Measurements from ENCODE around the gene ZNF526.

The ZNF526 gene

DNA sequence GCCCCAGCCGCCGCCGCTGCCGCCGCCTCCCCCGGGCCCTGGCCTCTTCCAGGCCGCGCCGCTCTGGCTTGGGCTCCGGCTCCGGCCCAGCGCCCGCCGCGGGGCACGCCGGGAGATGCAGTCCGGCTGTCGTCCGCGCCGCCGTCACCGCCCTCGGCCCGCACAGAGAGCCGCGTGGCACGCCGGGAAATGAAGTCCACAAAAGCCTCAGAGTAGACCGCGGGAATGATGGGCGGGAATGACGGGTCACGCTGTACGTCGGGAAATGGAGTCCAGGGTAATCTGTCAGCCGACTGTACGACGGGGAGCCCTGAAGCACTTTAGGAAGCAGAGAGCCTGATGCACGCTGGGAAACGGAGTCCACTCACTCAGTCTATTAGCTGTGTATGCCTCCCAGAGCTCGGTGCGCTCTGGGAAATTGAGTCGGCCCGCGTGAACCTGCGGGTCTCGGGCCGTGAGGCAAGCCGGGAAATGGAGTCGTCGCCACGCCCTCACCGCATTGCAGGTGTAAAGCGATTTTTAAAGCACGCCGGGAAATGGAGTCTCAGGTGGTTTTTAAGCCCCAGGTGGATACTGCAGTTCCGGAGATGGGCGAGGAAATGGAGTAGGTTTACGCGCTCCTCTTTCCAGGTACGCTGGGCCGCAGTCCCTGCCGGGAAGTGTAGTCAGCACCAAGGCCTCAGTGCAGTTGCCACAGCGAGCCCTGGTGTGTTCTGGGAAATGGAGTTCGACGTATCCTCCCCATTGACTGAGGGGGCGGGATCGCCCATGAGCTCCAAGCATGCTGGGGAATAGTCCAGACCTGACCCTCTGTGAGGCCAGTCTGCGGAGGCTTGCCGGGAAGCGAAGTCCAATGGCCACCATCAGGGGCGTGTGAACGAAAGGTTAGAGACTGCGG lies 22.6 kb downstream of the ZNF526 start, which contains the start of gene GSK3A:
Gene GSK3A (minus strand): TSS at position 91 of the 898 bp plus-strand sequence. CDS start 137 bp downstream, outside the sequence.
- peak within 1 kb of the TSS; percentile 93 for H3K4me2 ChIP-seq (ENCODE audit: low read length)
- peak within 1 kb of the TSS; percentile 91 for H3K27ac ChIP-seq (ENCODE audit: low read depth, low read length, poor library complexity, severe bottlenecking)
- TF ChIP-seq EZH2 (IDR thresholded peaks at IDR 0.05; ENCODE audit: borderline replicate concordance, low read length): no peak
- TF ChIP-seq, protein P1, sequence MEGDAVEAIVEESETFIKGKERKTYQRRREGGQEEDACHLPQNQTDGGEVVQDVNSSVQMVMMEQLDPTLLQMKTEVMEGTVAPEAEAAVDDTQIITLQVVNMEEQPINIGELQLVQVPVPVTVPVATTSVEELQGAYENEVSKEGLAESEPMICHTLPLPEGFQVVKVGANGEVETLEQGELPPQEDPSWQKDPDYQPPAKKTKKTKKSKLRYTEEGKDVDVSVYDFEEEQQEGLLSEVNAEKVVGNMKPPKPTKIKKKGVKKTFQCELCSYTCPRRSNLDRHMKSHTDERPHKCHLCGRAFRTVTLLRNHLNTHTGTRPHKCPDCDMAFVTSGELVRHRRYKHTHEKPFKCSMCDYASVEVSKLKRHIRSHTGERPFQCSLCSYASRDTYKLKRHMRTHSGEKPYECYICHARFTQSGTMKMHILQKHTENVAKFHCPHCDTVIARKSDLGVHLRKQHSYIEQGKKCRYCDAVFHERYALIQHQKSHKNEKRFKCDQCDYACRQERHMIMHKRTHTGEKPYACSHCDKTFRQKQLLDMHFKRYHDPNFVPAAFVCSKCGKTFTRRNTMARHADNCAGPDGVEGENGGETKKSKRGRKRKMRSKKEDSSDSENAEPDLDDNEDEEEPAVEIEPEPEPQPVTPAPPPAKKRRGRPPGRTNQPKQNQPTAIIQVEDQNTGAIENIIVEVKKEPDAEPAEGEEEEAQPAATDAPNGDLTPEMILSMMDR (IDR thresholded peaks at IDR 0.05; ENCODE audit: low read length): no peak
- peak within 1 kb of the TSS; percentile 67 for H3K4me3 ChIP-seq (ENCODE audit: low read depth, low read length, poor library complexity, severe bottlenecking)
- no peaks in the 10 kb centered on the region for H3F3A ChIP-seq (ENCODE audit: insufficient read depth, low read length)
- no peaks in the 10 kb centered on the region for H3K9me3 ChIP-seq (ENCODE audit: low read length)
- peak within 1 kb of the TSS; percentile 83 for H3K9ac ChIP-seq (ENCODE audit: low read length)
- no peaks in the 10 kb centered on the region for H3K9me2 ChIP-seq (ENCODE audit: low read depth, low read length)
- H3K27me3 ChIP-seq (ENCODE audit: insufficient read depth, low read length): no peaks in the 10 kb centered on the region
- H4K20me1 ChIP-seq (ENCODE audit: insufficient read depth, low read length): no peaks in the 10 kb centered on the region
- H3K36me3 ChIP-seq (ENCODE audit: insufficient read depth, low read length): peaks cover 16% of the 10 kb centered on the region; the same call in 1 of the 2 replicates
- peaks cover 16% of the 10 kb centered on the region for H3K4me1 ChIP-seq (ENCODE audit: insufficient read depth, low read length, severe bottlenecking)
- H2AFZ ChIP-seq (ENCODE audit: low read length): no peak within 1 kb of the TSS
- H3K79me2 ChIP-seq (ENCODE audit: insufficient read depth, low read length): peaks cover 9% of the 10 kb centered on the region

DNA sequence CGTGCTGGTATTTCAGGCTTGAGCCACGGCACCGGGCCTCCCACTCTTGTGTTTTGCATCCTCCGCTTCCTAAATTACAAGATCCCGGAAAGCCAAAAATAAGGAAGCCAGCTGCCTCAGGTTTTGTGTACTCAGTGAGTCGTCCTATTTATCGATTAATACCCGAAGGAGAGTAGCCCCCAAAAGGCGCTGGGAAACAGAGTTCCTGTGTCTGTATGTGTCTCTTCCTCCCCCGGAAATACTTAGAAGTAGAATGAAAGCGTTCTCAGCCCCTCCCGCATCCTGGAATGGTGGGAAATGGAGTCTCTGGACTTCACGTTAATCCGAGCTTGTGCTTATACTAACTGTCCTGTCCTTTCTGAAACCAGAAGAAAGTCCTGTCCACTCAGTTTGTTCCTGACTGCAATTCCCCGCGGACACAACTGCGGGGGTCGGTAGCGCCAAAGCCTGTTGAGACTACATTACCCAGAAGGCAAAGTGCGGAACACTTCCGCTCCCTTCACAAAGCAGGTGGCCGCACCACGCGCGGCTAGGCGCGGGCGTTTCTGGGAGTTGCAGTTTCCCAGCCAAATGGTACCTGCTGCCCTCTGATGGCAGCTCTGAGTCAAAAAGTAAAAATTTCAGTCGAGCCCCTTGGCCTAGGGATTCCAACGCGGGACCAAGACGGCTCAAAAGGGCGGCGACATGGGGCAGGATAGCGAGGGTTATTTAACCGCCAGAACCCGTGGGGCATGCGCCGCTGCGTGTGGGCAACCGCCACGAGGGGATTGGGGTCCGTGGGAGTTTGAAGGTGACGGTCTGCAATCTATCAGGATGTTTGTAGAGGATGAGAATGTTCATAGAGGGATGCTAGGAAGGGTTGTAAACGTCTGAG lies 24.5 kb downstream of the ZNF526 start:
- Histone ChIP-seq H3K27me3 (ENCODE audit: insufficient read depth, low read length) (no peaks in the 10 kb centered on the region), H3K9me2 (ENCODE audit: low read depth, low read length) (no peaks in the 10 kb centered on the region), H2AFZ (ENCODE audit: low read length) (no peak overlapping the region), H3K27ac (ENCODE audit: low read depth, low read length, poor library complexity, severe bottlenecking) (peak overlapping the region; percentile 91), H3F3A (ENCODE audit: insufficient read depth, low read length) (no peaks in the 10 kb centered on the region), H3K36me3 (ENCODE audit: insufficient read depth, low read length) (peaks cover 18% of the 10 kb centered on the region; the same call in 1 of the 2 replicates), H3K4me3 (ENCODE audit: low read depth, low read length, poor library complexity, severe bottlenecking) (peak overlapping the region; percentile 67), H3K9ac (ENCODE audit: low read length) (peak overlapping the region; percentile 76), H3K4me2 (ENCODE audit: low read length) (peak overlapping the region; percentile 93), H4K20me1 (ENCODE audit: insufficient read depth, low read length) (no peaks in the 10 kb centered on the region), H3K4me1 (ENCODE audit: insufficient read depth, low read length, severe bottlenecking) (peaks cover 16% of the 10 kb centered on the region), H3K9me3 (ENCODE audit: low read length) (no peaks in the 10 kb centered on the region), H3K79me2 (ENCODE audit: insufficient read depth, low read length) (peaks cover 9% of the 10 kb centered on the region)
- TF ChIP-seq, protein P1 (IDR thresholded peaks at IDR 0.05; ENCODE audit: low read length): peak; percentile 68
- TF ChIP-seq EZH2 (IDR thresholded peaks at IDR 0.05; ENCODE audit: borderline replicate concordance, low read length): no peak

DNA sequence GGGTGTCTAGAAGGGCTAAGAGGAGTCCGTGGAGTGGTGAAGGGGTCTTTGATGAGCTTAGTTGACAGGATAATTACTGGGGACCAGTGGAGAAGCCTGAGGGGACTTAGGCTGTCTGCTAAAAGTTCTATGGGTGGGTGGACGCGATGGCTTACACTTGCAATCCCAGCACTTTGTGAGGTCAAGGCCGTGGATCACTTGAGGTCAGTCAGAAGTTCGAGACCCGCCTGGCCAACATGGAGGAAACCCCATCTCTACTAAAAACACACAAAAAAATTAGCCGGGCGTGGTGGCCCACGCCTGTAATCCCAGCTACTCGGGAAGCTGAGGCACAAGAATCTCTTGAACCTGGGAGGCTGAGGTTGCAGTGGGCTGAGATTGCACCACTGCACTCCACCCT lies 25.1 kb downstream of the ZNF526 start:
- Histone ChIP-seq H3K9me3 (ENCODE audit: low read length) (no peaks in the 10 kb centered on the region), H3K9me2 (ENCODE audit: low read depth, low read length) (no peaks in the 10 kb centered on the region), H4K20me1 (ENCODE audit: insufficient read depth, low read length) (no peaks in the 10 kb centered on the region), H3K4me3 (ENCODE audit: low read depth, low read length, poor library complexity, severe bottlenecking) (peak overlapping the region; percentile 67), H3F3A (ENCODE audit: insufficient read depth, low read length) (no peaks in the 10 kb centered on the region), H2AFZ (ENCODE audit: low read length) (no peak overlapping the region), H3K9ac (ENCODE audit: low read length) (peak overlapping the region; percentile 76; the same call in 1 of the 2 replicates), H3K27ac (ENCODE audit: low read depth, low read length, poor library complexity, severe bottlenecking) (peak overlapping the region; percentile 91), H3K36me3 (ENCODE audit: insufficient read depth, low read length) (peaks cover 19% of the 10 kb centered on the region; the same call in 1 of the 2 replicates), H3K4me1 (ENCODE audit: insufficient read depth, low read length, severe bottlenecking) (peaks cover 16% of the 10 kb centered on the region), H3K79me2 (ENCODE audit: insufficient read depth, low read length) (peaks cover 9% of the 10 kb centered on the region), H3K27me3 (ENCODE audit: insufficient read depth, low read length) (no peaks in the 10 kb centered on the region), H3K4me2 (ENCODE audit: low read length) (peak overlapping the region; percentile 93)
- TF ChIP-seq EZH2 (IDR thresholded peaks at IDR 0.05; ENCODE audit: borderline replicate concordance, low read length): no peak
- TF ChIP-seq, protein P1 (IDR thresholded peaks at IDR 0.05; ENCODE audit: low read length): no peak
